Measurements from ENCODE around the gene ESYT2. TPM values are rescaled to one million over a fixed set of nuclear protein-coding genes. Genes with fewer than 3 reads are reported as not detected.
A peak's percentile ranks its signal among the peaks of the same experiment; 100 is the strongest.

Gene ESYT2
- total and polyA plus RNA-seq, 9 of the 15 experiments (the other 6 are each of a cell fraction or from before 2014, with no cell fraction given), result 5.8 to 86.9 (median 64.7) TPM

GRCh38 chr7:158861004-158861787, 31.9 kb upstream of the ESYT2 start (continued):
- TF ChIP-seq NR0B1 (IDR thresholded peaks at IDR 0.05; ENCODE audit: partially characterized antibody) (no peak), ERF (CRISPR knock-in tag; IDR thresholded peaks at IDR 0.05) (0 out of 2 replicates have a peak, but pooled peaks have one; percentile 39), FOXP4 (CRISPR knock-in tag; IDR thresholded peaks at IDR 0.05; ENCODE audit: borderline replicate concordance) (no peak), ELF2 (CRISPR knock-in tag; IDR thresholded peaks at IDR 0.05) (no peak), CTCF (IDR thresholded peaks at IDR 0.05 in 2 of 3, conservative IDR thresholded peaks at IDR 0.05 in 1 of 3; ENCODE audit: insufficient read depth in 2 of 3, low read depth in 1 of 3, low read length in 3 of 3) (peak in 1 of 3 experiments; percentile 2; a peak in 1 of 6 replicates), PATZ1 (CRISPR knock-in tag; IDR thresholded peaks at IDR 0.05; ENCODE audit: borderline replicate concordance) (no peak), ARID2 (IDR thresholded peaks at IDR 0.05) (no peak), ZNF318 (IDR thresholded peaks at IDR 0.05; ENCODE audit: borderline replicate concordance in 1 of 2, low read depth in 1 of 2) (no peak), OTX1 (CRISPR knock-in tag; IDR thresholded peaks at IDR 0.05) (no peak)

All from K562 (cell line).